ENCODE data around the gene INF2.

The INF2 gene

DNA sequence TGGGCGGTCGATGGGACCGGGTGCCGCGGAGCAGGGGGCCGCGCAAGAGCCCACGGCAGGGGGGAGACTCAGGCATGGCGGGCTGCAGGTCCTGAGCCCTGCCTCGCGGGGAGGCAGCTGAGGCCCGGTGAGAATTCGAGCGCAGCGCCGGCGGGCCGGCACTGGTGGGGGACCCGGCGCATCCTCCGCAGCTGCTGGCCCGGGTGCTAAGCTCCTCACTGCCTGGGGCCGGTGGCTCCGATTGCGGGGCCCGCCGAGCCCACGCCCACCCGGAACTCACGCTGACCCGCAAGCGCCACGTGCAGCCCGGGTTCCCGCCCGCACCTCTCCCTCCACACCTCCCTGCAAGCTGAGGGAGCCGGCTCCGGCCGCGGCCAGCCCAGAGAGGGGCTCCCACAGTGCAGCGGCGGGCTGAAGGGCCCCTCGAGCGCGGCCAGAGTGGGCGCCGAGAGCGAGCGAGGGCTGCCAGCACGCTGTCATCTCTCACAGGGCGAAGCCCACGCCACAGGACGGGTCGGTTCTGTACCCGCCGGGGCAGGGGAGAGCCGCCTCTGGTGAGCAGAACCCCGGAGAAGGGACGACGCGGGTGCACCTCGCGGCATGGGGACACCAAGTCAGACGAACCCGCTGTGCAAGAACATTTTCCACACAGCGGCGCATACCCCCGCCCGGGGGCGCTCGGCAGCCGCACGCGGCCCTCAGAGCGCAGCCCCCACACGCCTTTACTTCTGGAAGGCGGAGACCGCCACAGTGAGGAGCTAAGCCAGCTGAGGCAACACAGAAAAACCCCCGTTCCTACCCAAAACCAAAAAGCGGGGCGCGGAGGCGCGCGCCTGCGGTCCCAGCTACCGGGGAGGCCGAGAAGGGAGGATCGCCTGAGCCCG is 62.4 kb downstream of the INF2 start:
- no peak overlapping the region for H2AK5ac ChIP-seq (ENCODE audit: low read length)
- H4K8ac ChIP-seq (ENCODE audit: low read depth, low read length), result no peak overlapping the region
- peak overlapping the region; percentile 83 for H3K4me2 ChIP-seq (ENCODE audit: low read length)
- peaks cover 29% of the 10 kb centered on the region for H3K79me2 ChIP-seq (ENCODE audit: control insufficient read depth, insufficient read depth, low read length)
- no peaks in the 10 kb centered on the region for H3K27me3 ChIP-seq (ENCODE audit: insufficient read depth, low read length, poor library complexity)
- no peak overlapping the region for H2BK5ac ChIP-seq (ENCODE audit: low read length)
- peaks cover 4% of the 10 kb centered on the region for H3K4me1 ChIP-seq (ENCODE audit: control insufficient read depth, low read depth, low read length)
- peak overlapping the region; percentile 87 for H3K56ac ChIP-seq (ENCODE audit: low read length)
- H4K5ac ChIP-seq (ENCODE audit: low read length), result no peak overlapping the region
- H3K23ac ChIP-seq (ENCODE audit: low read length), result no peak overlapping the region
- H3K79me1 ChIP-seq (ENCODE audit: low read length), result peaks cover 27% of the 10 kb centered on the region
- H3K9ac ChIP-seq (ENCODE audit: low read length), result peak overlapping the region; percentile 81
- no peak overlapping the region for H3K18ac ChIP-seq (ENCODE audit: low read length)
- no CpG with 5 or more reads among the region's 90 CpGs for whole genome bisulfite sequencing (ENCODE audit: extremely low coverage, insufficient coverage, low lambda C conversion rate)
- H3K36me3 ChIP-seq (ENCODE audit: control insufficient read depth, insufficient read depth, low read length), result no peaks in the 10 kb centered on the region
- no peak overlapping the region for H2BK15ac ChIP-seq (replicated peaks; ENCODE audit: low read depth)
- H3K4ac ChIP-seq (ENCODE audit: low read depth, low read length), result peak overlapping the region; percentile 1
- H3K27ac ChIP-seq (ENCODE audit: low read depth, low read length), result peak overlapping the region; percentile 34
- no peak for DNase-seq
- H2BK120ac ChIP-seq (ENCODE audit: low read depth, low read length), result no peak overlapping the region
- no peak overlapping the region for H3K4me3 ChIP-seq (ENCODE audit: low read length)

GRCh38 chr14:104752423-104752734 is 63.0 kb downstream of the INF2 start:
- H2AK5ac ChIP-seq (ENCODE audit: low read length), result no peak overlapping the region
- H3K36me3 ChIP-seq (ENCODE audit: control insufficient read depth, insufficient read depth, low read length), result peaks cover 3% of the 10 kb centered on the region
- H4K8ac ChIP-seq (ENCODE audit: low read depth, low read length), result no peak overlapping the region
- H3K79me1 ChIP-seq (ENCODE audit: low read length), result peaks cover 27% of the 10 kb centered on the region
- no peaks in the 10 kb centered on the region for H3K27me3 ChIP-seq (ENCODE audit: insufficient read depth, low read length, poor library complexity)
- no peak overlapping the region for H4K5ac ChIP-seq (ENCODE audit: low read length)
- H3K4me2 ChIP-seq (ENCODE audit: low read length), result peak overlapping the region; percentile 83
- no peak overlapping the region for H2BK120ac ChIP-seq (ENCODE audit: low read depth, low read length)
- no peak overlapping the region for H3K4me3 ChIP-seq (ENCODE audit: low read length)
- no CpG with 5 or more reads among the region's 21 CpGs for WGBS (ENCODE audit: extremely low coverage, insufficient coverage, low lambda C conversion rate)
- no peak overlapping the region for H3K18ac ChIP-seq (ENCODE audit: low read length)
- H3K23ac ChIP-seq (ENCODE audit: low read length), result no peak overlapping the region
- no peak overlapping the region for H2BK5ac ChIP-seq (ENCODE audit: low read length)
- peak overlapping the region; percentile 1 for H3K4ac ChIP-seq (ENCODE audit: low read depth, low read length)
- H3K4me1 ChIP-seq (ENCODE audit: control insufficient read depth, low read depth, low read length), result peaks cover 4% of the 10 kb centered on the region
- peaks cover 29% of the 10 kb centered on the region for H3K79me2 ChIP-seq (ENCODE audit: control insufficient read depth, insufficient read depth, low read length)
- DNase-seq, result no peak
- H3K56ac ChIP-seq (ENCODE audit: low read length), result peak overlapping the region; percentile 87
- H3K27ac ChIP-seq (ENCODE audit: low read depth, low read length), result peak overlapping the region; percentile 34
- H3K9ac ChIP-seq (ENCODE audit: low read length), result peak overlapping the region; percentile 81
- no peak overlapping the region for H2BK15ac ChIP-seq (replicated peaks; ENCODE audit: low read depth)

- peak within 1 kb of the TSS; percentile 64 for H3K18ac ChIP-seq (ENCODE audit: low read length)
- H3K4me1 ChIP-seq (ENCODE audit: control insufficient read depth, low read depth, low read length), result peaks cover 4% of the 10 kb centered on the region
- no peak within 1 kb of the TSS for H2AK5ac ChIP-seq (ENCODE audit: low read length)
- peak within 1 kb of the TSS; percentile 91 for H3K4me3 ChIP-seq (ENCODE audit: low read length)
- no peak within 1 kb of the TSS for H2BK120ac ChIP-seq (ENCODE audit: low read depth, low read length)
- peak within 1 kb of the TSS; percentile 34 for H3K27ac ChIP-seq (ENCODE audit: low read depth, low read length)
- peak within 1 kb of the TSS; percentile 1 for H3K4ac ChIP-seq (ENCODE audit: low read depth, low read length)
- H3K23ac ChIP-seq (ENCODE audit: low read length), result peak within 1 kb of the TSS; percentile 48
- no peak within 1 kb of the TSS for H2BK15ac ChIP-seq (replicated peaks; ENCODE audit: low read depth)
- no peak within 1 kb of the TSS for H4K5ac ChIP-seq (ENCODE audit: low read length)
- H3K56ac ChIP-seq (ENCODE audit: low read length), result peak within 1 kb of the TSS; percentile 92
- no CpG with 5 or more reads among the region's 95 CpGs for WGBS (ENCODE audit: extremely low coverage, insufficient coverage, low lambda C conversion rate)
- H3K79me2 ChIP-seq (ENCODE audit: control insufficient read depth, insufficient read depth, low read length), result peaks cover 32% of the 10 kb centered on the region
- no peak within 1 kb of the TSS for H4K8ac ChIP-seq (ENCODE audit: low read depth, low read length)
- no peak within 1 kb of the TSS for H2BK5ac ChIP-seq (ENCODE audit: low read length)
- H3K36me3 ChIP-seq (ENCODE audit: control insufficient read depth, insufficient read depth, low read length), result peaks cover 8% of the 10 kb centered on the region
- peak within 1 kb of the TSS; percentile 83 for H3K4me2 ChIP-seq (ENCODE audit: low read length)
- H3K9ac ChIP-seq (ENCODE audit: low read length), result peak within 1 kb of the TSS; percentile 95
- no peaks in the 10 kb centered on the region for H3K27me3 ChIP-seq (ENCODE audit: insufficient read depth, low read length, poor library complexity)
- peak; percentile 100 for DNase-seq
- peaks cover 27% of the 10 kb centered on the region for H3K79me1 ChIP-seq (ENCODE audit: low read length)
Measured at GRCh38 chr14:104752735-104753527, 63.5 kb downstream of the INF2 start, which contains the start of gene SIVA1. Gene SIVA1 (plus strand): TSS chr14:104753147. CDS start chr14:104753202, 55 bp downstream.

GRCh38 chr14:104753528-104754212 is 64.3 kb downstream of the INF2 start:
- no peak overlapping the region for H4K5ac ChIP-seq (ENCODE audit: low read length)
- peaks cover 27% of the 10 kb centered on the region for H3K79me1 ChIP-seq (ENCODE audit: low read length)
- no peak overlapping the region for H2BK120ac ChIP-seq (ENCODE audit: low read depth, low read length)
- peaks cover 4% of the 10 kb centered on the region for H3K4me1 ChIP-seq (ENCODE audit: control insufficient read depth, low read depth, low read length)
- no peak overlapping the region for H2BK5ac ChIP-seq (ENCODE audit: low read length)
- H4K8ac ChIP-seq (ENCODE audit: low read depth, low read length), result no peak overlapping the region
- no peak overlapping the region for H3K18ac ChIP-seq (ENCODE audit: low read length)
- peak overlapping the region; percentile 92 for H3K56ac ChIP-seq (ENCODE audit: low read length)
- H3K27ac ChIP-seq (ENCODE audit: low read depth, low read length), result peak overlapping the region; percentile 4
- no CpG with 5 or more reads among the region's 30 CpGs for WGBS (ENCODE audit: extremely low coverage, insufficient coverage, low lambda C conversion rate)
- no peak overlapping the region for H2BK15ac ChIP-seq (replicated peaks; ENCODE audit: low read depth)
- peak overlapping the region; percentile 80 for H3K4me2 ChIP-seq (ENCODE audit: low read length)
- no peak for DNase-seq
- H3K79me2 ChIP-seq (ENCODE audit: control insufficient read depth, insufficient read depth, low read length), result peaks cover 32% of the 10 kb centered on the region
- peaks cover 8% of the 10 kb centered on the region for H3K36me3 ChIP-seq (ENCODE audit: control insufficient read depth, insufficient read depth, low read length)
- no peak overlapping the region for H3K4ac ChIP-seq (ENCODE audit: low read depth, low read length)
- H3K27me3 ChIP-seq (ENCODE audit: insufficient read depth, low read length, poor library complexity), result no peaks in the 10 kb centered on the region
- H3K4me3 ChIP-seq (ENCODE audit: low read length), result peak overlapping the region; percentile 91
- no peak overlapping the region for H2AK5ac ChIP-seq (ENCODE audit: low read length)
- H3K23ac ChIP-seq (ENCODE audit: low read length), result peak overlapping the region; percentile 48
- H3K9ac ChIP-seq (ENCODE audit: low read length), result peak overlapping the region; percentile 95

- Histone ChIP-seq H3K27me3 (ENCODE audit: insufficient read depth, low read length, poor library complexity) (no peaks in the 10 kb centered on the region), H3K79me1 (ENCODE audit: low read length) (peaks cover 27% of the 10 kb centered on the region), H2BK120ac (ENCODE audit: low read depth, low read length) (no peak overlapping the region), H3K4me3 (ENCODE audit: low read length) (peak overlapping the region; percentile 91), H3K9ac (ENCODE audit: low read length) (peak overlapping the region; percentile 95), H3K18ac (ENCODE audit: low read length) (no peak overlapping the region), H3K4me2 (ENCODE audit: low read length) (peak overlapping the region; percentile 80), H4K8ac (ENCODE audit: low read depth, low read length) (no peak overlapping the region), H2BK15ac (replicated peaks; ENCODE audit: low read depth) (no peak overlapping the region), H3K36me3 (ENCODE audit: control insufficient read depth, insufficient read depth, low read length) (peaks cover 8% of the 10 kb centered on the region), H3K4ac (ENCODE audit: low read depth, low read length) (no peak overlapping the region), H3K79me2 (ENCODE audit: control insufficient read depth, insufficient read depth, low read length) (peaks cover 32% of the 10 kb centered on the region), H2BK5ac (ENCODE audit: low read length) (no peak overlapping the region), H4K5ac (ENCODE audit: low read length) (no peak overlapping the region), H3K56ac (ENCODE audit: low read length) (peak overlapping the region; percentile 92), H2AK5ac (ENCODE audit: low read length) (no peak overlapping the region), H3K4me1 (ENCODE audit: control insufficient read depth, low read depth, low read length) (peaks cover 4% of the 10 kb centered on the region), H3K23ac (ENCODE audit: low read length) (no peak overlapping the region), H3K27ac (ENCODE audit: low read depth, low read length) (no peak overlapping the region)
- no peak for DNase-seq
- WGBS (ENCODE audit: extremely low coverage, insufficient coverage, low lambda C conversion rate), result no CpG with 5 or more reads among the region's 13 CpGs
Measured at GRCh38 chr14:104754213-104754851, 64.9 kb downstream of the INF2 start.

Measured in mesendoderm (in vitro differentiated cells).